HepG2 (cell line): ENCODE data around the gene HILPDA. TPM values are rescaled to one million over a fixed set of nuclear protein-coding genes. Genes with fewer than 3 reads are reported as not detected.
A peak's percentile ranks its signal among the peaks of the same experiment; 100 is the strongest.

Source experiments
- CEBPB ChIP-seq: IDR thresholded peaks from 2 replicates; pipeline ENCODE4 v1.6.1; 2011; ENCODE audit warnings: low read depth, low read length, improper control_type of control experiment, borderline replicate concordance
- CREBL2 ChIP-seq: sonication (generic); formaldehyde crosslinking; IDR thresholded peaks from 2 replicates; pipeline ENCODE4 v1.8.1; 2023; ENCODE audit warnings: missing genetic modification reagents, mild to moderate bottlenecking, borderline replicate concordance
- KAT2B ChIP-seq: fragments of 150-350 bp; IDR thresholded peaks from 2 replicates; pipeline ENCODE4 v1.6.1; 2014; ENCODE audit warnings: low read depth, low read length, borderline replicate concordance
- KLF12 ChIP-seq: sonication (generic); formaldehyde crosslinking; IDR thresholded peaks from 2 replicates; pipeline ENCODE4 v1.4.0; 2020; ENCODE audit warnings: missing genetic modification reagents, borderline replicate concordance
- KMT2A ChIP-seq: sonication (generic); formaldehyde crosslinking; IDR thresholded peaks from 2 replicates; pipeline ENCODE4 v1.4.0; 2020; ENCODE audit warnings: missing genetic modification reagents
- MAX ChIP-seq: IDR thresholded peaks from 2 replicates; pipeline ENCODE4 v1.6.1; 2012; ENCODE audit warnings: inconsistent platforms
- MXD4 ChIP-seq: IDR thresholded peaks from 2 replicates; pipeline ENCODE4 v1.6.1; 2016; ENCODE audit warnings: mild to moderate bottlenecking, missing biosample characterization, missing genetic modification reagents
- PATZ1 ChIP-seq: sonication (generic); formaldehyde crosslinking; IDR thresholded peaks from 2 replicates; pipeline ENCODE4 v1.4.0; 2020; ENCODE audit warnings: missing genetic modification reagents
- RARA ChIP-seq: IDR thresholded peaks from 2 replicates; pipeline ENCODE4 v1.6.1; 2016; ENCODE audit warnings: missing genetic modification reagents, missing compliant biosample characterization
- RORA ChIP-seq: sonication (generic); formaldehyde crosslinking; IDR thresholded peaks from 2 replicates; pipeline ENCODE4 v1.5.0; 2020; ENCODE audit warnings: mild to moderate bottlenecking, missing genetic modification reagents, moderate library complexity
- SKIL ChIP-seq: sonication (generic); formaldehyde crosslinking; IDR thresholded peaks from 2 replicates; pipeline ENCODE4 v1.8.0; 2022; ENCODE audit warnings: missing genetic modification reagents, mild to moderate bottlenecking, moderate library complexity, borderline replicate concordance
- SOX13 ChIP-seq, 3 experiments: fragments of 450-650 bp in 1 of 3; sonication (generic) in 1 of 3; formaldehyde crosslinking in 1 of 3; IDR thresholded peaks in 2 of 3; conservative IDR thresholded peaks in 1 of 3; 2 replicates each; pipeline versions ENCODE4 v1.5.0 to v1.6.1; 2016 to 2020; ENCODE audit warnings: antibody characterized with exemption in 1 of 3, mild to moderate bottlenecking in 1 of 3, missing compliant biosample characterization in 1 of 3, missing genetic modification reagents in 1 of 3, moderate library complexity in 1 of 3
- SUZ12 ChIP-seq: fragments of 150-350 bp; IDR thresholded peaks from 2 replicates; pipeline ENCODE4 v1.6.1; 2014; ENCODE audit warnings: low read depth, low read length
- TEAD2 ChIP-seq: sonication (generic); formaldehyde crosslinking; IDR thresholded peaks from 2 replicates; pipeline ENCODE4 v1.9.0; 2021; ENCODE audit warnings: missing genetic modification reagents
- TMF1 ChIP-seq: sonication (generic); formaldehyde crosslinking; IDR thresholded peaks from 2 replicates; pipeline ENCODE4 v1.8.1; 2022; ENCODE audit warnings: low read depth, missing genetic modification reagents
- ZBTB49 ChIP-seq: sonication (generic); formaldehyde crosslinking; IDR thresholded peaks from 2 replicates; pipeline ENCODE4 v1.4.0; 2020; ENCODE audit warnings: missing genetic modification reagents, borderline replicate concordance
- ZNF296 ChIP-seq: sonication (generic); formaldehyde crosslinking; conservative IDR thresholded peaks from 2 replicates; pipeline ENCODE4 v1.5.0; 2020; ENCODE audit warnings: mild to moderate bottlenecking, missing genetic modification reagents
- ZNF335 ChIP-seq: sonication (generic); formaldehyde crosslinking; IDR thresholded peaks from 2 replicates; pipeline ENCODE4 v1.4.0; 2020; ENCODE audit warnings: missing genetic modification reagents
- ZNF33B ChIP-seq: sonication (generic); formaldehyde crosslinking; IDR thresholded peaks from 2 replicates; pipeline ENCODE4 v1.5.1; 2020; ENCODE audit warnings: mild to moderate bottlenecking, missing genetic modification reagents
- ZNF562 ChIP-seq: sonication (generic); formaldehyde crosslinking; IDR thresholded peaks from 2 replicates; pipeline ENCODE4 v1.8.0; 2022; ENCODE audit warnings: missing genetic modification reagents, borderline replicate concordance
- ZNF616 ChIP-seq: sonication (generic); formaldehyde crosslinking; IDR thresholded peaks from 2 replicates; pipeline ENCODE4 v1.5.0; 2020; ENCODE audit warnings: low read depth, mild to moderate bottlenecking, missing genetic modification reagents
- ZNF720 ChIP-seq: sonication (generic); formaldehyde crosslinking; IDR thresholded peaks from 2 replicates; pipeline ENCODE4 v1.4.0; 2020; ENCODE audit warnings: missing genetic modification reagents
- ZSCAN20 ChIP-seq: sonication (generic); formaldehyde crosslinking; IDR thresholded peaks from 2 replicates; pipeline ENCODE4 v1.4.0; 2020; ENCODE audit warnings: missing genetic modification reagents, mild to moderate bottlenecking, borderline replicate concordance
- polyA plus RNA-seq, 8 experiments: library from polyadenylated mRNA; depleted of rRNA in 3 of 8; stranded (reverse) in 7 of 8; unstranded in 1 of 8; fragments of >200 nt; fragmentation: Illumina TruSeq in 4 of 8; extraction: Trizol in 4 of 8; gene quantifications; 2 replicates each; pipeline versions ENCODE4 v1.2.1 to v1.2.3, GENCODE V29; 2011 to 2016; ENCODE audit warnings: low read depth in 4 of 8, missing spikeins in 1 of 8, mixed read lengths in 1 of 8; ENCODE audit not compliant: insufficient read depth in 1 of 8
- total RNA-seq, 5 experiments: library from RNA; depleted of rRNA; stranded (reverse); fragments of >200 nt; fragmentation: Illumina TruSeq; extraction: Trizol; gene quantifications; 2 replicates each; pipeline ENCODE4 v1.2.3, GENCODE V29; 2016; ENCODE audit warnings: low read depth in 1 of 5

The HILPDA gene
- total and polyA plus RNA-seq, 2 of the 13 experiments (the other 11 are each of a cell fraction or from before 2014, with no cell fraction given): 11.1 to 44.0 TPM

GRCh38 chr7:128455543-128456254, at the start of gene HILPDA (continued):
- TF ChIP-seq ZBTB49 (CRISPR knock-in tag) (no peak), PATZ1 (CRISPR knock-in tag) (peak; percentile 80; the same call in 1 of the 2 replicates), ZNF296 (CRISPR knock-in tag) (peak; percentile 38; the same call in 1 of the 2 replicates), KMT2A (CRISPR knock-in tag) (peak; percentile 49; the same call in 1 of the 2 replicates), ZNF562 (CRISPR knock-in tag) (no peak), CREBL2 (CRISPR knock-in tag) (peak; percentile 55; the same call in 1 of the 2 replicates), ZNF33B (CRISPR knock-in tag) (peak; percentile 83; the same call in 1 of the 2 replicates), MAX (peak; percentile 91), SUZ12 (no peak), ZNF335 (CRISPR knock-in tag) (no peak; the same call in 1 of the 2 replicates), TEAD2 (CRISPR knock-in tag) (no peak), SOX13 (IDR thresholded peaks at IDR 0.05) (no peak), SOX13 (CRISPR knock-in tag; conservative IDR thresholded peaks at IDR 0.05 in 1 of 2, IDR thresholded peaks at IDR 0.05 in 1 of 2) (peak in 1 of 2 experiments; percentile 58; a peak in 1 of 4 replicates), KLF12 (CRISPR knock-in tag) (no peak), RORA (CRISPR knock-in tag) (0 out of 2 replicates have a peak, but pooled peaks have one; percentile 63), CEBPB (no peak), MXD4 (CRISPR knock-in tag) (no peak), ZNF720 (CRISPR knock-in tag) (no peak), ZSCAN20 (CRISPR knock-in tag) (no peak), TMF1 (0 out of 2 replicates have a peak, but pooled peaks have one; percentile 41), ZNF616 (peak; percentile 78; the same call in 1 of the 2 replicates), KAT2B (no peak), RARA (CRISPR knock-in tag) (peak; percentile 33; the same call in 1 of the 2 replicates), SKIL (CRISPR knock-in tag) (no peak)
